PC-9 (cell line): Measurements from ENCODE around the gene N4BP3. TPM values are rescaled to one million over a fixed set of nuclear protein-coding genes. Genes with fewer than 3 reads are reported as not detected.

Experiments used
- BruUV-seq: library from RNA; stranded (reverse); fragments of 400-500 nt; replicated peaks from 2 replicates; lab custom pipeline; 2021; lab: Mats Ljungman, UMichigan
- CTCF ChIA-PET: fragments of 300-600 bp; sonication (Branson Sonifier 250); formaldehyde crosslinking; loops from one replicate; lab custom pipeline; 2022; ENCODE audit warnings: antibody characterized with exemption; lab: Charles Lee
- POLR2A ChIA-PET: fragments of 300-600 bp; sonication (Branson Sonifier 250); formaldehyde crosslinking; loops from one replicate; lab custom pipeline; 2022; ENCODE audit warnings: antibody characterized with exemption; ENCODE audit not compliant: unreplicated experiment; lab: Charles Lee
- DNase-seq, 2 experiments: peaks; one replicate each; pipeline versions ENCODE4 v3.0.0 to v3.0.0-alpha.2; 2015 to 2022; ENCODE audit warnings: mixed read lengths in 1 of 2
- H2AFZ ChIP-seq: fragments of 200-600 bp; sonication (generic); 2 replicates; pipeline ENCODE4 v1.8.1; 2017; ENCODE audit warnings: antibody characterized with exemption
- H3F3A ChIP-seq: fragments of 200-600 bp; sonication (generic); 2 replicates; pipeline ENCODE4 v1.8.1; 2017; ENCODE audit warnings: antibody characterized with exemption, mild to moderate bottlenecking, low read depth; ENCODE audit not compliant: insufficient read depth
- H3K27ac ChIP-seq: fragments of 200-600 bp; sonication (generic); 2 replicates; pipeline ENCODE4 v1.6.1; 2016; ENCODE audit warnings: mixed run types
- H3K27me3 ChIP-seq: fragments of 200-600 bp; sonication (generic); 2 replicates; pipeline ENCODE4 v1.6.1; 2016; ENCODE audit warnings: low read depth, mixed run types; ENCODE audit not compliant: insufficient read depth
- H3K36me3 ChIP-seq: fragments of 200-600 bp; sonication (generic); 2 replicates; pipeline ENCODE4 v1.6.1; 2016; ENCODE audit warnings: low read depth, mixed run types
- H3K4me1 ChIP-seq: fragments of 200-600 bp; sonication (generic); replicated peaks from 2 replicates; pipeline ENCODE4 v1.6.1; 2016; ENCODE audit warnings: mixed run types; ENCODE audit not compliant: insufficient read depth
- H3K4me2 ChIP-seq: fragments of 200-600 bp; sonication (generic); 2 replicates; pipeline ENCODE4 v1.6.1; 2017; ENCODE audit warnings: mixed run types
- H3K4me3 ChIP-seq: fragments of 200-600 bp; sonication (generic); 2 replicates; pipeline ENCODE4 v1.6.1; 2016; ENCODE audit warnings: mixed run types
- H3K79me2 ChIP-seq: fragments of 200-600 bp; sonication (generic); 2 replicates; pipeline ENCODE4 v1.6.1; 2017; ENCODE audit warnings: low read depth, mixed run types
- H3K9me2 ChIP-seq: fragments of 200-600 bp; sonication (generic); 2 replicates; pipeline ENCODE4 v1.8.1; 2017; ENCODE audit warnings: mild to moderate bottlenecking; ENCODE audit not compliant: insufficient read depth
- H3K9me3 ChIP-seq: fragments of 200-600 bp; sonication (generic); 2 replicates; pipeline ENCODE4 v1.8.1; 2016; ENCODE audit warnings: low read depth; ENCODE audit not compliant: insufficient read depth
- H4K20me1 ChIP-seq: fragments of 200-600 bp; sonication (generic); 2 replicates; pipeline ENCODE4 v1.8.1; 2017; ENCODE audit not compliant: insufficient read depth
- EZH2 ChIP-seq: fragments of 200-600 bp; sonication (generic); IDR thresholded peaks from 2 replicates; pipeline ENCODE4 v1.8.0; 2017; ENCODE audit warnings: antibody characterized with exemption, low read depth
- intact Hi-C: fragments of 100-400 bp; cut with micrococcal nuclease; formaldehyde crosslinking; loops from one replicate; pipeline ENCODE4 v1.10.0; 2022; ENCODE audit not compliant: unreplicated experiment
- total RNA-seq: library from RNA; stranded (reverse); gene quantifications from 2 replicates; pipeline ENCODE4 v1.2.3, GENCODE V29; 2021
- TF ChIP-seq, protein P1 (sequence below): fragments of 200-600 bp; sonication (generic); conservative IDR thresholded peaks from 2 replicates; pipeline ENCODE4 v1.6.1; 2017; ENCODE audit warnings: mixed run types, antibody characterized with exemption, mild to moderate bottlenecking, moderate library complexity

The N4BP3 gene
- total RNA-seq, 1 experiment from 2014 or later, result 0.81 TPM

DNA sequence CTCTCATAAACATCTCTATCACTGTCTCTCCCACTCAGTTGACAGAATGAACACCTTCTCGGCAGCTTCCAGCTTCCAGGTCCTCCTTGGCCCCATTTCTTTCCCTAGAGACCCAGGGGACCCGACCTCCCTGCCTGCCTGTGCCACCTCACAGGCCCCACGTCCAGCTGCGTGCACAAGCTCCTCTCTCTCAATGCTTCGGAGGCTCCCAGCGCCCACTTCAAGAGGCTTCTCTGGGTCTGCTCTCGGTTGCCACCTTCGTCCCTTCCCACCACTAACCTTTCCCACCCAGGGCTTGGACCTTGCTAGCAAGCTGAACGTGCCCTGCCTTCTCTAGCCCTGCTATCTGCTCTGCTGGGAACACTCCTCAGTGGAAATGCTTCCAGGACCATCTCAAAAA is 2.8 kb upstream of the N4BP3 start:
- no peak for TF ChIP-seq EZH2
- TF ChIP-seq, protein P1, sequence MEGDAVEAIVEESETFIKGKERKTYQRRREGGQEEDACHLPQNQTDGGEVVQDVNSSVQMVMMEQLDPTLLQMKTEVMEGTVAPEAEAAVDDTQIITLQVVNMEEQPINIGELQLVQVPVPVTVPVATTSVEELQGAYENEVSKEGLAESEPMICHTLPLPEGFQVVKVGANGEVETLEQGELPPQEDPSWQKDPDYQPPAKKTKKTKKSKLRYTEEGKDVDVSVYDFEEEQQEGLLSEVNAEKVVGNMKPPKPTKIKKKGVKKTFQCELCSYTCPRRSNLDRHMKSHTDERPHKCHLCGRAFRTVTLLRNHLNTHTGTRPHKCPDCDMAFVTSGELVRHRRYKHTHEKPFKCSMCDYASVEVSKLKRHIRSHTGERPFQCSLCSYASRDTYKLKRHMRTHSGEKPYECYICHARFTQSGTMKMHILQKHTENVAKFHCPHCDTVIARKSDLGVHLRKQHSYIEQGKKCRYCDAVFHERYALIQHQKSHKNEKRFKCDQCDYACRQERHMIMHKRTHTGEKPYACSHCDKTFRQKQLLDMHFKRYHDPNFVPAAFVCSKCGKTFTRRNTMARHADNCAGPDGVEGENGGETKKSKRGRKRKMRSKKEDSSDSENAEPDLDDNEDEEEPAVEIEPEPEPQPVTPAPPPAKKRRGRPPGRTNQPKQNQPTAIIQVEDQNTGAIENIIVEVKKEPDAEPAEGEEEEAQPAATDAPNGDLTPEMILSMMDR, result no peak
- DNase-seq, result no peak
- Histone ChIP-seq H3K9me3 (no peaks in the 10 kb centered on the region), H4K20me1 (no peaks in the 10 kb centered on the region), H3K36me3 (no peaks in the 10 kb centered on the region), H3K4me3 (no peak overlapping the region), H3F3A (peaks cover 55% of the 10 kb centered on the region), H2AFZ (no peak overlapping the region), H3K27me3 (no peaks in the 10 kb centered on the region), H3K27ac (no peak overlapping the region), H3K9me2 (no peaks in the 10 kb centered on the region), H3K4me2 (no peak overlapping the region), H3K4me1 (peaks cover 69% of the 10 kb centered on the region), H3K79me2 (no peaks in the 10 kb centered on the region; the same call in 1 of the 2 replicates)
- ChIA-PET CTCF (interaction anchor here (0.7 kb wide), 1 partner anchor 102 kb away, joined by 3 read pairs; no protein-coding TSS in a partner anchor), POLR2A (no interaction called here)
- BruUV-seq, result no TSS peak
- intact Hi-C loops, result no loop called here

- no peaks in the 10 kb centered on the region for H3K27me3 ChIP-seq
- peak overlapping the region; percentile 33; the same call in 1 of the 2 replicates for H3K4me2 ChIP-seq
- no peak overlapping the region for H3K4me3 ChIP-seq
- H3F3A ChIP-seq, result peaks cover 46% of the 10 kb centered on the region
- POLR2A ChIA-PET, result no interaction called here
- DNase-seq, result peak in 1 of 2 experiments; percentile 56
- no peaks in the 10 kb centered on the region for H3K9me3 ChIP-seq
- H3K4me1 ChIP-seq, result peaks cover 55% of the 10 kb centered on the region
- H2AFZ ChIP-seq, result no peak overlapping the region
- intact Hi-C loops, result no loop called here
- no TSS peak for BruUV-seq
- no peak overlapping the region for H3K27ac ChIP-seq
- H3K79me2 ChIP-seq, result no peaks in the 10 kb centered on the region; the same call in 1 of the 2 replicates
- no peaks in the 10 kb centered on the region for H3K36me3 ChIP-seq
- no peaks in the 10 kb centered on the region for H4K20me1 ChIP-seq
- CTCF ChIA-PET, result no interaction called here
- H3K9me2 ChIP-seq, result no peaks in the 10 kb centered on the region
- TF ChIP-seq, protein P1, result no peak
- no peak for TF ChIP-seq EZH2
These were observed 1.4 kb upstream of the N4BP3 start for GRCh38 chr5:178111925-178112324.

DNA sequence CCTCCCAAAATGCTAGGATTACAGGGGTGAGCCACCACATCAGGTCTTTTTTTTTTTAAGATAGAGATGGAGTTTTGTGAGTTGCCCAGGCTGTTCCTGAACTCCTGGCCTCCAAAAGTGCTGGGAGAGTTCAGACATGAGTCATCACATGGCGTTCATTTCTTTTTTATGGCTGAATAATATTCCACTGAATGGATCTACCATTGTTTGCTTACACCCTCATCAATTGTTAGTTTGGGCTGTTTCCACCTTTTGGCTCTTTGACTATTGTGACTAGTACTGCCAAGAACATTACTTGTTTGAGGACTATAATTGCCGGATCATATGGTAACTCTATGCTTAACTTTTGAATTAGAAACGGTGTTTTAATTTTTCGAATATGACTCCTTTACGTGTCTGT is 787 bp upstream of the N4BP3 start:
- Histone ChIP-seq H3K36me3 (no peaks in the 10 kb centered on the region), H3K4me3 (peak overlapping the region; percentile 65; the same call in 1 of the 2 replicates), H4K20me1 (no peaks in the 10 kb centered on the region), H3K79me2 (no peaks in the 10 kb centered on the region; the same call in 1 of the 2 replicates), H3K4me2 (peak overlapping the region; percentile 75), H3K27me3 (no peaks in the 10 kb centered on the region), H3K9me2 (no peaks in the 10 kb centered on the region), H3K27ac (no peak overlapping the region), H3F3A (peaks cover 40% of the 10 kb centered on the region), H3K9me3 (no peaks in the 10 kb centered on the region), H2AFZ (peak overlapping the region; percentile 81; the same call in 1 of the 2 replicates), H3K4me1 (peaks cover 49% of the 10 kb centered on the region)
- no peak for TF ChIP-seq EZH2
- TF ChIP-seq, protein P1, result no peak
- BruUV-seq, result no TSS peak
- intact Hi-C loops, result no loop called here
- DNase-seq, result no peak
- CTCF ChIA-PET, result no interaction called here
- POLR2A ChIA-PET, result no interaction called here
